NCI-H748 treated with DMSO at 0.1 percent for 48 hours (cell line): Measurements from ENCODE around the gene ISG20.

Source experiments
- DNase-seq: peaks from one replicate; lab custom pipeline; 2025; lab: John Stamatoyannopoulos, UW

The ISG20 gene

DNA sequence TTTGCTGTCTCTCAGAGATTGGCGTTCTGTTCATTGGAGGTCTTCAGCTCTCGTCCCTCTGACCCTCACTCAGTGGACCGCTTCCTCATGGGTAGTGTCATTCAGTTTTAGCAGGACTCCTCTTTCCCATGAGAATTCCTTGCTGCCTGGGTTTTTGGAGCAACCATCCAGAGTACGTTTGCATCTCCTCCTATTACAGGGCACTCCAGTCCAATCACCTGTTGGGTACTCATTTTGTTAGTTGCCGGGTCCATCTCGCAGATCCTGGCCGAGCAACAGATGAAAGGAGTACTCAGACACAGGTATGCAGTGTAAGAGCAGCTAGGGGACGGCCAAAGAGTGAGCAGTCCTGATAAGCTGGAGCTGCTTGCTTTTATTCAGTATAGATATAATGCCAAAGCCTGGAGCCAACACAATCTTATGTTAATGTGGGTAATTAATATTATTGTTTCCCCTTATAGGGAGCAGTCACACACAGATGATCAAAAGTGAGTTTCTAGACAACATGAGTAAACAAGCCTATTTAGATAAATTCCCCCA lies 49.6 kb downstream of the ISG20 start:
- DNase-seq, result no peak

DNA sequence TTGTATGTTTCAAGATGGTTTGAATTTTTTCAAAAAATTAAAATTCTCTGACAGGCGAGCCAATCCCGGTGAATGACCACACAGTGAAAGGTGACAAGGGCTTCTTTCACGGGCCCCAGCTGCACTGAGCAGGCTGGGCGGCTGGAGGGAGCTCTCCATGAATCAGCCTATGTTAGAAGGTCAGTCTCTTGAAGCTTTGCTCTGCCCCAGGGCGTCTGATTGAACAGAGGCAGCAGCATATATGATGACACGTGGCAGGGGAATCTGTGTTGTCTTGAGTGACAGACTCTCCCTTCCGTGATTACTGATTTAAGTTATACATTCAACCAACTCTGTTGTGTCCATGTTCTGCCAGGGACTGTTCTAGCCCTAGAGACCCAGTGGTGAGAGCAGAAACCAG lies 51.5 kb downstream of the ISG20 start:
- DNase-seq, result no peak

DNA sequence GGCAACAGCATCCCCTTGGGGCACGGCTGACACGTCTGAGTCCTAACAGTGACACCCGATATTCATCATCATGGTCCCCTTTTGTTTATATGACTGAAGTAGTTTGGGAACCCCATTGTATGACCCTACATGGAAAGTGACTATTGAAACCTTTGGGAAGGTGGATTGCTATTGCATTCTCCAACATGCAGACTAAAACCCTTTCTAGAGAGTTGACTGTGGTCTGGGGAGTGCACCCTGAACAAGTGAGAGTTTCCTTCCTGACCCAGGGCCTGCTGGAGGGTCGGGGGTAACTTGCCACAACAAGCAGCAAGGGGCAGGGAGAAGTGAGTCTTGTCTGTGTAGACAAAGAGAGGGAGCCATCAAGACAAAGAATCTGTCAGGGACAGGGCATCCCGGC lies 54.4 kb downstream of the ISG20 start:
- DNase-seq, result no peak

GRCh38 chr15:88695101-88695500 lies 56.3 kb downstream of the ISG20 start:
- no peak for DNase-seq

- no peak for DNase-seq
Measured at GRCh38 chr15:88695691-88696251, 57.0 kb downstream of the ISG20 start.

GRCh38 chr15:88696254-88696653 lies 57.4 kb downstream of the ISG20 start:
- DNase-seq, result no peak

GRCh38 chr15:88697276-88697675 lies 58.5 kb downstream of the ISG20 start:
- DNase-seq, result no peak

- DNase-seq, result no peak
Measured at GRCh38 chr15:88699861-88700260, 61.0 kb downstream of the ISG20 start.

GRCh38 chr15:88700716-88701115 lies 61.9 kb downstream of the ISG20 start:
- DNase-seq, result no peak

DNA sequence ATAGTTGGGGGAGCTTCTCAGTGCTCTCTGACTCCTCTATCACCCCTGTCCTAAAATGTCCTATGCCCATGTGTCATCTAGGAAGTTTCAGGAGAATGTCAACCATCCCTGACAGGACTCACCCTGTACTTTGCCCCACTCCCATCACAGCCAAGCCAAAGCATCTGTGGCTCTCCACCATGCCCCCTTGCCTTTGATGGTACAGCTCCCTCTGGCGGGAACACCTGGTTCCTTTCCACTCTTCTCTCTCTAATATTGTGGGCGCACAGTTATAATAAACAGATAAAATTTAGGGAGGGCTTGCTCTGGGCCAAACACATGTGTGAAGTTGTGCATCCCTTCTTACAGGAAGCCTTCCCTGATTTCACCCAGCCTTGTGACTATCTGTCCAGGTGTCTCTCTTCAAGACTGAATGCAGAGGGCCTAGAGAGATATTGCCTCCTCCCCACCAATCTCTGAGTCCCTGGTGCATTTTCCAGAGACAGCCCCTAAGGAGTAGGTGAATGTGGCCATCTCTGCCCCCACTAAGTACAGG lies 62.8 kb downstream of the ISG20 start:
- DNase-seq, result no peak

DNA sequence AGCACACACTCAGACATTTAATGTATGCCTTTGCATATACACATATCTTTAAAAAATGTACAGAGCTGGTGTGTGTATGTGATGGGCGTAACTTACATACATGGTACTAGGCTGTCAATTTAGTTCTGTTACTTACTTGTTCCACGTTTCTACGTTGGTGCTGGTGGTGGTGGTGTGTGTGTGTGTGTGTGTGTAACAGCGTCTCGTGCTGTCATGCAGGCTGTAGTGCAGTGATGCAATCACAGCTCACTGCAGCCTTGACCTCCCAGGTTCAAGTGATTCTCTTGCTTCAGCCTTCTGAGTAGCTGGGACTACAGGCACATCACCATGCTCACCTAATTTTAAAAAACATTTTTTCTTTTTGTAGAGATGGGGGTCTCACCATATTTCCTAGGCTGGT lies 64.2 kb downstream of the ISG20 start:
- DNase-seq, result no peak

- no peak for DNase-seq
Measured at GRCh38 chr15:88703533-88703932, 64.7 kb downstream of the ISG20 start.

GRCh38 chr15:88704791-88705768 lies 66.3 kb downstream of the ISG20 start:
- no peak for DNase-seq

- no peak for DNase-seq
Measured at GRCh38 chr15:88705769-88706165, 67.0 kb downstream of the ISG20 start.
